Endothelial cell of coronary artery (primary cell): ENCODE results near the gene LMAN1L. TPM values are rescaled to one million over a fixed set of nuclear protein-coding genes. Genes with fewer than 3 reads are reported as not detected.

Experiments used
- total RNA-seq: library from RNA; depleted of rRNA; stranded (reverse); fragments of >200 nt; gene quantifications from 2 replicates; pipeline ENCODE4 v1.2.3, GENCODE V29; 2014

Gene LMAN1L
- not detected in 2 replicates for total RNA-seq

GRCh38 chr15:74812533-74812932, at the start of gene LMAN1L:
Gene LMAN1L, plus strand, starts transcription at chr15:74812835. Its CDS starts 20 bp downstream, at chr15:74812855.

GRCh38 chr15:74781431-74782258, 31.0 kb upstream of the LMAN1L start, which contains the start of gene CSK:
Gene CSK, plus strand, starts transcription at chr15:74782080. Its CDS starts 16,218 bp downstream, at chr15:74798298.

GRCh38 chr15:74826364-74826819, 13.8 kb downstream of the LMAN1L start, which contains the start of gene CPLX3:
Gene CPLX3, plus strand, starts transcription at chr15:74826627. Its CDS starts 77 bp downstream, at chr15:74826704.

GRCh38 chr15:74842581-74843444, 30.2 kb downstream of the LMAN1L start, which contains the start of gene ULK3:
Gene ULK3, minus strand, starts transcription at chr15:74843156. Its CDS starts 51 bp downstream, at chr15:74843105.

GRCh38 chr15:74873036-74873755, 60.6 kb downstream of the LMAN1L start, which contains the start of gene SCAMP2:
Gene SCAMP2, minus strand, starts transcription at chr15:74873365. Its CDS starts 110 bp downstream, at chr15:74873255.

Other genes with a start within 250 kb of the LMAN1L start
- gene CLK3, start 197.0 kb upstream of the LMAN1L start, total RNA-seq, result 47.8 and 51.5 TPM in 2 replicates
- 12.7 and 13.6 TPM in 2 replicates for gene EDC3, start 116.8 kb upstream of the LMAN1L start, total RNA-seq
- 3.0 and 5.5 TPM in 2 replicates for gene CYP1A1, start 87.3 kb upstream of the LMAN1L start, total RNA-seq
- not detected in 2 replicates for gene CYP1A2, start 64.0 kb upstream of the LMAN1L start, total RNA-seq
- gene CSK, start 30.8 kb upstream of the LMAN1L start, total RNA-seq, result 38.4 and 41.5 TPM in 2 replicates
- not detected in 2 replicates for gene CPLX3, start 13.8 kb downstream of the LMAN1L start, total RNA-seq
- 13.4 and 14.9 TPM in 2 replicates for gene ULK3, start 30.3 kb downstream of the LMAN1L start, total RNA-seq
- 14.6 and 18.4 TPM in 2 replicates for gene SCAMP2, start 60.5 kb downstream of the LMAN1L start, total RNA-seq
- gene MPI, start 77.2 kb downstream of the LMAN1L start, total RNA-seq, result 34.3 and 65.8 TPM in 2 replicates
- gene FAM219B, start 94.0 kb downstream of the LMAN1L start, total RNA-seq, result 27.4 and 41.3 TPM in 2 replicates
- gene COX5A, start 125.2 kb downstream of the LMAN1L start, total RNA-seq, result 42.9 and 48.5 TPM in 2 replicates
- gene RPP25, start 143.9 kb downstream of the LMAN1L start, total RNA-seq, result 6.1 and 7.7 TPM in 2 replicates
- gene SCAMP5, start 182.7 kb downstream of the LMAN1L start, total RNA-seq, result 1.9 and 3.3 TPM in 2 replicates
- 6.0 and 9.1 TPM in 2 replicates for gene PPCDC, start 210.8 kb downstream of the LMAN1L start, total RNA-seq